HG02981 (cell line): ENCODE measurements around the gene CDC34.

Source experiments
- ATAC-seq: cut with Tn5 transposase; IDR thresholded peaks from one replicate; pipeline ENCODE4 v1.9.1; 2021; ENCODE audit warnings: mild to moderate bottlenecking, moderate library complexity; ENCODE audit not compliant: unreplicated experiment

Gene CDC34

DNA sequence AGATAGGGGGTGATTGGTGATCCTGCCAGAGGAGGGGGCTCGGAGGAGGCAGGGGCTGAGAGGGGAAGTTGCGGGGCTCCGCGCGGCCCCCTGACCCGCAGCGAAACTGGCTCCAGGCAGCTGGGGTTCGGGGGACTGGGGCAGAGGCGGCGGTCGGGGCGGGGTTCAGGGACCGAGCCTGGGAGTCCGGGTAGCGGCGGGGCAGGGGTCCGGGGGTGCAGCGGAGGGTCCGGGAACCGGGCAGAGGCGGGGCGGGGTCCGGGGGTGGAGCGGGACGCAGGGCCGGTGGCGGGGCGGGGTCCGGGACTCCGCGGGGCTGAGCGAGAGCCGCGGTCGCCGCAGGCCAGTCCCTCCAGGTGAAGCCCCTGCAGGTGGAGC, 34.1 kb upstream of the CDC34 start:
- no peak for ATAC-seq

DNA sequence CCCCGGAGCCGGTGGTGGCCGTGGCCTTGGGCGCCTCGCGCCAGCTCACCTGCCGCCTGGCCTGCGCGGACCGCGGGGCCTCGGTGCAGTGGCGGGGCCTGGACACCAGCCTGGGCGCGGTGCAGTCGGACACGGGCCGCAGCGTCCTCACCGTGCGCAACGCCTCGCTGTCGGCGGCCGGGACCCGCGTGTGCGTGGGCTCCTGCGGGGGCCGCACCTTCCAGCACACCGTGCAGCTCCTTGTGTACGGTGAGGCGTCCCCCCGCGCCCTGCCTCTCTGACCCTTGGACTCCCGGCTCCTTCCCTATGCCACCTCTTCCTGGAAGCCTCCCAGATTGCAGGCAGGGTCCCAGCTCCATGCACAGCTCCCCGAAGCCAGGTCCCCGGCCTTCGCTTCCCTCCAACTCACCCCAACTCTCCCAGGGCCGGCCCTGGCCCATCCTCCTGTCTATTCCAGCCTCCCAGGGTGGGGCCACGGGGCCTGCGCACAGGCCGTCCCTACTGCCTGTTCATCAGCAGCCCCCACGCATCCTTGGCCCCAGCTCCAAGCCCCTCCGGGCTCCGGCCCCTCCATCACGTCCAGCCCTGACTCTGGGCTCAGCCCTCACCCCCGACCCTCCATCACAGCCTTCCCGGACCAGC, 33.6 kb upstream of the CDC34 start:
- no peak for ATAC-seq

DNA sequence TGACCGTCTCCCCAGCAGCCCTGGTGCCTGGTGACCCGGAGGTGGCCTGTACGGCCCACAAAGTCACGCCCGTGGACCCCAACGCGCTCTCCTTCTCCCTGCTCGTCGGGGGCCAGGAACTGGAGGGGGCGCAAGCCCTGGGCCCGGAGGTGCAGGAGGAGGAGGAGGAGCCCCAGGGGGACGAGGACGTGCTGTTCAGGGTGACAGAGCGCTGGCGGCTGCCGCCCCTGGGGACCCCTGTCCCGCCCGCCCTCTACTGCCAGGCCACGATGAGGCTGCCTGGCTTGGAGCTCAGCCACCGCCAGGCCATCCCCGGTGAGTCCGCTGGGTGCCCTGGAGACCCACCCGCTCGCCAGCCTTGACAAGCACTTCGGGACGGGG, 33.1 kb upstream of the CDC34 start:
- ATAC-seq, result no peak

DNA sequence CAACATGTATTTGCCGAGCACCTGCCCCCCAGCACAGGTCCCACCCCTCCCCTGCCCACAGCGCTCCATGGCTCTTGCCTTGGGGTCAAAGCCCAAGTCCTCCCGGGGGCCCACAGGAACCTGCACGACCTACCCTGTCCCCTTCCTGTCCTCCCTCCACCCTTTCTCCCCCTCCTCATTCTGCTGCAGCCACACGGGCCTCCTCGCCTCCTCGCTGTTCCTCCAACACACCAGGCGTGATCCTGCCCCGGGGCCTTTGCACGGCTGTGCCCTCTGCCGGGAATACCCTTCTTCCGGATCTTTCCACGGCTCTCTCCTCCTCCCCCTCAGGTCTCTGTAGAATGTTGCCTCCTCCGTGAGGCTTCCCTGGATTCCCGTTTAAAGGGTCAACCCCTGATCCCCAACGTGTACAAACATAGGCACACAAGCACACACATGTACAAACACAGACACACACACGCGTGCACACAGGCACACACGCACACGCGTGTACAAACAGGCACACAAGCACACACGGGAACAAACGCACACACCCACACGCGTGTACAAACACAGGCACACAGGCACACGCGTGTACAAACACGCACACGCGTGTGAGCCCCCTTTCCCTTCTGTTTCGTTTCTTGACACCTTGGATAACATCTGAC, 32.5 kb upstream of the CDC34 start:
- ATAC-seq, result no peak

DNA sequence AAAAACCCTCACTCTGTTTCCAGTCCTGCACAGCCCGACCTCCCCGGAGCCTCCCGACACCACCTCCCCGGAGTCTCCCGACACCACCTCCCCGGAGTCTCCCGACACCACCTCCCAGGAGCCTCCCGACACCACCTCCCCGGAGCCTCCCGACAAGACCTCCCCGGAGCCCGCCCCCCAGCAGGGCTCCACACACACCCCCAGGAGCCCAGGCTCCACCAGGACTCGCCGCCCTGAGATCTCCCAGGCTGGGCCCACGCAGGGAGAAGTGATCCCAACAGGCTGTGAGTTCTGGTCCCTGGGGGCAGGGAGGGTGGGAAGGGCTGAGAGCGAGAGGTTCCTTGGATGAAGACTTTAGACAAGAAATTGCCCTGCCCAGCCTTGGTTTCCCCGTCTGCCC, 29.9 kb upstream of the CDC34 start:
- ATAC-seq, result no peak

DNA sequence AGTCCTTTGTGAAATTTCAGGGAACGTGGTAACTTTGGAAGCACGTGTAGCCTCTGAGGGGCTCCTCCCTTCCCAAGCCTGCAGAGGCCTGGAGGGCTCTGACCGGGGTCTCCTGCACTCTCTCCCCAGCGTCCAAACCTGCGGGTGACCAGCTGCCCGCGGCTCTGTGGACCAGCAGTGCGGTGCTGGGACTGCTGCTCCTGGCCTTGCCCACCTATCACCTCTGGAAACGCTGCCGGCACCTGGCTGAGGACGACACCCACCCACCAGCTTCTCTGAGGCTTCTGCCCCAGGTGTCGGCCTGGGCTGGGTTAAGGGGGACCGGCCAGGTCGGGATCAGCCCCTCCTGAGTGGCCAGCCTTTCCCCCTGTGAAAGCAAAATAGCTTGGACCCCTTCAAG, 26.9 kb upstream of the CDC34 start:
- no peak for ATAC-seq

DNA sequence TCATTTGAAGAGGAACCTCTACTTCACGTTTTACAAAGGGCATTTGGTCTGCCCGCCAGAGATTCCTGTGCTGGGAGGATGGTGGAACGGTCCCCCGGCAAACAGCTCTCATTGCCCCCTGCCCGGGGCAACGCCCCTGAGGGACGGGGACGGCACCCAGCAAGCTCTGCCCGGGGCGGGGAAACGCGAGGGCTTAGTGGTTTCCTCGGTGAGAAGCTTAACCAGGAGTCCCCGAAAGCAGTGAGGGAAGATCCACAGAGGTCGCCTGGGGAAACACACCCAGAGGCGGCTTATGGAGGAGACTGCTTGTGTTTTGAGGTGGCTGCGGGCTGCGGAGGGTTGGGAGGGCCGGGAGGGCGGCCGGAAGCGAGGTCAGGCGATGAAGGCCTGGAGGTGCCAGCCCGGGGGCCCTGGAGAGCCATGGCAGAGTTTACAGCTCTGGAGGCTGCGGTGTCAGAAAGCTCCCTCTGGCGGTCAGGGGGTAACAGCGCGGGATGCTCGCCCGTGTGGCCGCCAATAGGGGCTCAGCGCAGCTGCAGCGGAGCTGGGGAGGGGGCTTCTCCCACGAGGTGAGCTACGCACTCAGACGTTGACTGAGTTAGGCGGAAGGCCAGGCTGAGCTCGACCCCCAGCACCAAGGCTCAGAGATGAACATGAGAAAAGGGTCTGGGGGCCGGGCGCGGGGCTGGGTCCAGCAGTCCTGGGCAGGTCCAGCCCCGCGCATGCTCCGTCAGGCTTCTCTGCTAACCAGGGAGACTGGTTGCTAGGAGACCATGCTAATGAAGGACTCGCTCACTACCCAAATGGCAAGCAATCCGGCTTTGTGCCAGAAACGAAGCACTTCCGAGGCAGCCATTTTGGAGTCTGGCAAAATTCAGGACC, 24.9 kb upstream of the CDC34 start:
- peak; percentile 57 for ATAC-seq

DNA sequence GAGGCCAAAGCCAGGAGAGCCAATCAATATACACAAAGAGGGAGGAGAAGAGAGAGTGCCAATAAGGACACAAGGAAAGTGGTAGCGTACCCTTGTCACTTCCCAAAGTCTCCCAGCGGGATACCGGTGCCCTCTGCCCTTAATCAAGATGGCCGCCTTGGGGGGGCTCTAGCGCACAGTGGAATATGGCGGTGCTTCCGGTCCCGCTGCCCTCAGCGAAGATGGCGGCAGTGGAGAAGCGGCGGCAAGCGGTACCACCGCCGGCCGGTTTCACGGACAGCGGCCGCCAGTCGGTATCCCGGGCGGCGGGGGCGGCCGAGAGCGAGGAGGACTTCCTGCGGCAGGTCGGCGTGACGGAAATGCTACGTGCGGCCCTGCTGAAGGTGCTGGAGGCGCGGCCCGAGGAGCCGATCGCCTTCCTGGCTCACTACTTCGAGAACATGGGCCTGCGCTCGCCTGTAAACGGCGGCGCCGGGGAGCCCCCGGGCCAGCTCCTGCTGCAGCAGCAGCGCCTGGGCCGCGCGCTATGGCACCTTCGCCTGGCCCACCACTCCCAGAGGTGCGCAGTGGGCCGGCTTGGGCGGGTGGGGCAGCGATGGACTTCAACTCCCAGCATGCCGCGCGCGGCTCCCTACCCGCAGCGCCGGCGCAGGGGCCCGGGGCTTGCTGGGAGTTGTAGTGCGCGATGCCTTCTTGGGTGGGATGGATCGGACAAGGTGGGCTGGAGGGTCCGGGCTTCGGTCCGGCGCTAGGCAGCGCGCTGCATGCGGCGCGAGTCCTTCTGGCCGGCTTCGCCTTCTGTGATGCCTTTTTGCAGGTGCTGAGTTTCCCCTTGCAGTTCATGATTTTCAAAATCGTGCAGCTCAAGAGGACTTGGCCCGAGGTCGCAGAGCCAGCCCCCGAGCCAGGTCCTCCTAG, 24.0 kb upstream of the CDC34 start, which contains the start of gene TPGS1:
Gene TPGS1 (plus strand): TSS at position 212 of the 918 bp plus-strand sequence. CDS start 10 bp downstream, at position 222.
- ATAC-seq, result peak; percentile 46

DNA sequence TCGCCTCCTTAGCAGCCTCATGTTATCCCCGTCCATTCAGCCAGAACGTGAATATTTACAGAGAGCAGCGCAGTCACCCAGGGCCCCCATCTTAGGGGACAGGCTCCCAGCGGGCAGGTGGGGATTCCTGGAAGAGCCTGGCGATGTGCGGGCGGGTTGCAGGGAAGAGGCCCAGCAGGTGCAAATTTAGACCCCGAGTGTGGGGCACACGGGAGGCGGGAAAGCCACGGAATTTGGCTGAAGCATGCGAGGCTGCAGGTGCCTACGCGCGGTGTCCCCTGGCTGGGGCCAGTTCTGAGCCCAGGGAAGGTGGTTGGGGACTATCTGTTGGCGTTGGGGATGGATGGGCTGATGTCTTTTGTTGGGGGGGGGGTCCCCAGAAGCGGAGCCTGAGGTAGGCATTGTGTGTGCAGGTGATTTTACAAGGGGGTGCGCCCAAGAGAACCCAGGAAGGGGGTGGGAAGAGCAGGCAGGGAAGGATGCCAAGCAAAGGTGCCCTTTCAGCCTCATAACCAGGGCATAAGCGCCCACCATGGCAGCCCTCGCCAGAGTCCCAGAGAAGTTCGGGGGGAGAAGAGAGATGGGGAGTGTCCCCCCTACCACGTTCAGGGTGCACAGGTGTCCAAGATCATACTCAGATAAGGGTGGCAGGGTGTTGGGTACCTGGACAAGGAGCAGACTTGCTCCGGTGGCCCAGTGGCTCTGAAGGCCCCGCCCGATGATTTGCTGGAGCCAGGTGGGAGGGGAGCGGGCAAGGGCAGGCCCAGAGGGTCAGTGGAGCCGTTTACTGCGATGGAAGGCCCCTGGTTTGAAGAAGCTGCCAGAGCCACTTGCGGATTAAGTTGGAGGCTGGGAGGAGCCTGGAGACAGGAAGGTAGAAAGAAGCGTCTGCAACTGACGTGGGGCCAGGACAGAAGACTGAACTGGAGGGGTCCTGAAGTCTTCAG, 23.1 kb upstream of the CDC34 start:
- ATAC-seq, result no peak

DNA sequence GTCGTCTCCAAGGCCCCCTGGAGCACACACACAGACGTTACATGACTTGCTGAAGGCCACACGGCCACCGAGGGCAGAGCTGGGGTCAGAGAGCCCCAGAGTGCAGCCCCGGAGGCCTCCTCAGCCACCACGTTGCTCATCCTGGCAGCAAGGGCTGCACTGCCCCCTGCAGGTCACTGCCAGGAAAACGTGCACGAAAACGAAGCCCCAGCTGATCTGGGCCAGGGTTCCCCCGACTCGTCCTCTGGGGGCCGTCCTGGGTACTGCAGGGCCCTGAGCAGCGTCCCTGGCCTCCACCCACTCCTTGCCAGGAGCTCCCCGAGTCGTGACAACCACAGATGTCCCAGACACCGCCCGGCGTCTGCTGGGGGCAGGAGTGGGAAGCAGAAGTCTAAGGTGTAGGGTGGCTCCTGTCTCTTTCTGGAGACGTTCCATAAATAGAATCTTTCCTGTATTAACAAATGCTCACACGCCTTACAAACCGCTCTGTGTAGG, 20.9 kb upstream of the CDC34 start:
- no peak for ATAC-seq

DNA sequence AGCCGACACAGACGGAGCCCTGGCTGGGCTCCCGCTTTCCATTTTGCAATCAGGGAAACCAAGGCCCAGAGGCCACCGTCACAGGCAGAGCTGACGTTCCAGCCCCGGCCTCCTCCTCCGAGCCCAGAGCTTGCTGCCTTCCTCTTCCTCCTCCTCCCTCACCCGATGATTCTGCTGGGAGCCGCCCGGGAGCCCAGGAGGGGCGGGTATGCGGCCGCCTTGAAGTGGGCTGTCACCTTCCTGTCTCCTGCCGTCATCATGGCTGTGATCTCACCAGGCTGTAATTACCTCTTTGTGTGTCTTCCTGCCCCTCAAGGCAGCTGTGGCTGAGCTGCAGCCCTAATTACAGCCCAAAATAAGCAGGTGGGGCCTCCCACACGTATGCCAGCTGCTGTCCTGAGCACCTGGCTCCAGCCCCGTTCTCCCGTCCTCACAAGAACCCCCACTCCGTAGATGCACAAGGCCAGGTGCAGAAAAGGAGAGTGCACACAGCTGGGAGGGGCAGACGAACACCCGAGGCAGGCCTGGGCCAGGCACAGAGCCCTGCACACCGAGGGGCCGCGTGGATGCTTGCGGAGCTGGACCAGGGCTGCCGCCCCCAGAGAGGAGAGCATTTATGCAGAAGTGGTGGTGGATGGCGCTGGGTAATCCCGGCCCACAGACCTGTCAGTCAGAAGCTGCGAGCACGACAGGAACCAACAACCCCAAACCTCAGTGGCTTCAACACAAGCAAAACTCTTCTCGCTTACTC, 20.3 kb upstream of the CDC34 start:
- ATAC-seq, result no peak

DNA sequence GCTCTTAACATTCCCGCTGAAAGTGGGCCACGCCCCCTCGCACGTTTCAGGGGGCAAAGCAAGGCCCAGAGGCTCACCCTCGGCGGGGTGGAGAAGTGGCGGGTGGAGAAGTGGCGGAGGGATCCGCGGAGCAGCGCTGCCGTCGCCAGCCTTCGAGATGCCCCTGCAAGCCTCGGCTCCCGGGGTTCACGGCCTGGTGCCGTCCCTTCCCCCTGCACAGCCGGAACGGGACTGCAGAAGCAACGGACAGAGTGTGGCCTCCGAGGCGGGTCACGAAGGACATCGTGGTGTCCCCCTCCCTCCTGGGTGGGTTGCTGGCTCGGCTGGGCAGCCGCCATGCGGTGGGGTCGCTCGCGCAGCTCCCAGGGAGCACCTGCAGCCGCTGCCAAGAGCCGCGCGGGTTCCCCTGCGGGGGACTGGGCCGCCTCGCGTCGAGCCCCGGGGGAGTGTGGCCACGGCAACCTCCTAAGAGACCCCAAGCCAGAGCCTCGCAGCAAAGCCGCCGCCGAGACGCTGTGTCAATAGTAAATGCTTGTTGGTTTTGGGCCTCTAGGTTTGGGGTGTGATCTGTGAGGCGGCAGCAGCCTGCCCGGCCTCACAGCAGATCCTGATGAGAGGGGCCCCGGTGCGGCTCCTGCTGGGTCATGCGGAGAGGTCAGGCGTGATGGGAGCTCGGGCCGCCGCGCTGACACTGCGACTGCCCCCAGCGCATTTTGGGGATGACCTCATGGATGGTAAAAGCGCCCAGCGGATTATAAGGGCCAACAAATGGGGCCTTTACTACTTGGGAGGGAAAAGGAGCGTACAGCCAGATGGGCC, 18.8 kb upstream of the CDC34 start:
- ATAC-seq, result no peak

DNA sequence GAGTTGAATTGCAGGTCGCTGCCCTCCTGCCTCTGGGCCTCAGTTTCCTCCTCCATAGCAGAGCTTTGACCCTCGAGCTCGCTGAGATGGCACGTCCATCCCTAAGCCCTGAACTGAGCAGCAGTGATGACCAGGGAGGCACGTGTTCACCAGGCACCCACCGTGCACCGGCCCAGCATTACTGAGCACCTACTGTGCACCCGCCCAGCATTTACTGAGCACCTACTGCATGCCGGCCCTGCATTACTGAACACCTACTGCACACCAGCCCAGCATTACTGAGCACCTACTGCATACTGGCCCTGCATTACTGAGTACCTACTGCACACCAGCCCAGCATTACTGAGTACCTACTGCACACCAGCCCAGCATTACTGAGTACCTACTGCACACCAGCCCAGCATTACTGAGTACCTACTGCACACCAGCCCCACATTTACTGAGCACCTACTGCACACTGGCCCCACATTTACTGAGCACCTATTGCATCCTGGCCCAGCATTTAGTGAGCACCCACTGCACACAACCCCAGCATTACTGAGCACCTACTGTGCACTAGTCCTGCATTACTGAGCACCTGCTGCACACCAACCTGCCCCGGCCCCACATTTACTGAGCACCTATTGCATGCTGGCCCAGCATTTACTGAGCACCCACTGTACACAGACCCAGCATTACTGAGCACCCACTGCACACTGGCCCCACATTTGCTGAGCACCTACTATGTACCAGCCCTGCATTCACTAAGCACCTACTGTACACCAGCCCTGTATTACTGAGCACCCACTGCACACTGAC, 18.0 kb upstream of the CDC34 start:
- no peak for ATAC-seq

DNA sequence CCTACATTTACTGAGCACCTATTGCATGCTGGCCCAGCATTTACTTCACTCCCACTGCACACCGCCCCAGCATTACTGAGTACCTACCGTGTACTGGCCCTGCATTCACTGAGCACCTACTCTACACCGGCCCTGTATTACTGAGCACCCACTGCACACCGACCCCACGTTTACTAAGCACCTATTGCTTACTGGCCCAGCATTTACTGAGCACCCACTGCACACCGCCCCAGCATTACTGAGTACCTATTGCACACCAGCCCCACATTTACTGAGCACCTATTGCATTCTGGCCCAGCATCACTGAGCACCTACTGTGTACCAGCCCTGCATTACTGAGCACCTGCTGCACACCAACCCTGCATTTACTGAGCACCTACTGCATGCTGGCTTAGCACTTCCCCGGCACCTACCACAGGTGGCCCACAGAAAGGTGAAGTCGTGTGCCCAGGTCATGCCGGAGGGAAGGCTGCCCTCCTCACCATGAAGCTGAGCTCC, 17.3 kb upstream of the CDC34 start:
- no peak for ATAC-seq

DNA sequence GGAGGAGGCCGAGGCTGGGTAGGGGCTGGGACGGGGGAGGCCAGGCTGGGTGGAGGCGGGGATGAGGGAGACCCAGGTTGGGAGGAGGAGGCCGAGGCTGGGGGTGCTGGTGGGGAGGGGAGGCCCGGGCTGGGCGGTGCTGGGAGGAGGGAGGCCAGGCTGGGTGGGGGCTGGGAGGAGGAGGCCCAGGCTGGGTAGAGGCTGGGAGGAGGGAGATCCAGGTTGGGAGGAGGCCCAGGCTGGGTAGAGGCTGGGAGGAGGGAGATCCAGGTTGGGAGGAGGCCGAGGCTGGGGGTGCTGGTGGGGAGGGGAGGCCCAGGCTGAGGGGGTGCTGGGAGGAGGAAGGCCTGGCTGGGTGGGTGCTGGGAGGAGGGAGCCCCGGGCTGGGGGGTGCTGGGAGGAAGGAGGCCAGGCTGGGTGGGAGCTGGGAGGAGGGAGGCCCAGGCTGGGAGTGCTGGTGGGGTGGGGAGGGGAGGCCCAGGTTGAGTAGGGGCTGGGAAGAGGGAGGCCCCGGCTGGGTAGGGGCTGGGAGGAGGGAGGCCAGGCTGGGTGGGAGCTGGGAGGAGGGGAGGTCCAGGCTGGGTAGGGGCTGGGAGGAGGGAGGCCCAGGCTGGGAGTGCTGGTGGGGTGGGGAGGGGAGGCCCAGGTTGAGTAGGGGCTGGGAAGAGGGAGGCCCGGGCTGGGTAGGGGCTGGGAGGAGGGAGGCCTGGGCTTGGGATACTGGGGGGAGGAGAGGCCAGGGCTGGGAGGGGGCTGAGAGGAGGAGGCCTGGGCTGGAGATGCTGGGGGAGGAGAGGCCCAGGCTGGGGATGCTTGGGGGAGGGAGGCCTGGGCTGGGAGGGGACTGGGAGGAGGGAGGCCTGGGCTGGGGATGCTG, 13.6 kb upstream of the CDC34 start:
- no peak for ATAC-seq

DNA sequence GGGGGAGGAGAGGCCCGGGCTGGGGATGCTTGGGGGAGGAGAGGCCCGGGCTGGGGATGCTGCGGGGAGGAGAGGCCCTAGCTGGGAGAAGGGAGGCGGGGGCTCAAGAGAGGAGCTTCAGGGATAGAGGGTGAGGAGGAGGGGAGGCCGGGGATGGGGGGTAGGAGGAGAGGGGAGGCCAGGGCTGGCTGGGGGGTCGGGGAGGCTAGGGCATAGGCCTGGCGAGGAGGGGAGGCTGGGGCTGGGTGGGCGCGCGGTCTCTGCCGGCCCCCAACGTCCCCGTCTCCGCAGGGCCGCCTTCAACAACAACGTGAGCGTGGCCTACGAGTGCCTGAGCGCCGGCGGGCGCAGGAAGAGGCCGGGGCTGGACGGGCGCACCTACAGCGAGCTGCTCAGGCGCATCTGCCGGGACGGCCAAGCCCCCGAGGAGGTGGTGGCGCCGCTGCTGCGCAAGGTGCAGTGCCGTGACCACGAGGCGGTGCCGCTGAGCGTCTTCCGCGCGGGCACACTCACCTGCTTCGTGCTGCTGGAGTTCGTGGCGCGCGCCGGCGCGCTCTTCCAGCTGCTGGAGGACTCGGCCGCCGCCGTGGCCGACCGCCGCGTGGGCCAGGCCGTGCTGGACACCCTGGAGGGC, 12.8 kb upstream of the CDC34 start:
- ATAC-seq, result no peak
